Neural progenitor cell (in vitro differentiated cells): ENCODE results near the gene CA10. TPM values are rescaled to one million over a fixed set of nuclear protein-coding genes. Genes with fewer than 3 reads are reported as not detected.
A peak's percentile ranks its signal among the peaks of the same experiment; 100 is the strongest.

Experiments used
- DNase-seq: peaks from one replicate; pipeline ENCODE4 v3.0.0-alpha.2; 2016; ENCODE audit warnings: low spot score
- H2AFZ ChIP-seq: fragments of 200-600 bp; sonication (generic); replicated peaks from 2 replicates; pipeline ENCODE4 v1.6.1; 2016; ENCODE audit warnings: antibody characterized with exemption
- H3F3A ChIP-seq: fragments of 200-600 bp; sonication (generic); 2 replicates; pipeline ENCODE4 v1.6.1; 2016; ENCODE audit warnings: antibody characterized with exemption, low read depth
- H3K27ac ChIP-seq: fragments of 200-600 bp; sonication (generic); 2 replicates; pipeline ENCODE4 v1.5.1; 2016; ENCODE audit warnings: mild to moderate bottlenecking
- H3K27me3 ChIP-seq: fragments of 200-600 bp; sonication (generic); 2 replicates; pipeline ENCODE4 v1.6.1; 2016; ENCODE audit warnings: mild to moderate bottlenecking, moderate library complexity
- H3K36me3 ChIP-seq: fragments of 200-600 bp; sonication (generic); 2 replicates; pipeline ENCODE4 v1.5.1; 2016
- H3K4me1 ChIP-seq: fragments of 200-600 bp; sonication (generic); 2 replicates; pipeline ENCODE4 v1.6.1; 2016; ENCODE audit warnings: mixed run types
- H3K4me2 ChIP-seq: fragments of 200-600 bp; sonication (generic); 2 replicates; pipeline ENCODE4 v1.6.1; 2016
- H3K4me3 ChIP-seq: fragments of 200-600 bp; sonication (generic); 2 replicates; pipeline ENCODE4 v1.5.1; 2016
- H3K79me2 ChIP-seq: fragments of 200-600 bp; sonication (generic); 2 replicates; pipeline ENCODE4 v1.6.1; 2016; ENCODE audit warnings: low read depth
- H3K9ac ChIP-seq: fragments of 200-600 bp; sonication (generic); 2 replicates; pipeline ENCODE4 v1.6.1; 2016
- H3K9me3 ChIP-seq: fragments of 200-600 bp; sonication (generic); 2 replicates; pipeline ENCODE4 v1.5.1; 2016; ENCODE audit warnings: low read depth
- H4K20me1 ChIP-seq: fragments of 200-600 bp; sonication (generic); 2 replicates; pipeline ENCODE4 v1.6.1; 2016; ENCODE audit warnings: low read depth
- H3K27ac Mint-ChIP-seq: 3 replicates; pipeline ENCODE4 v1.8.0; 2021; ENCODE audit warnings: mixed read lengths
- H3K27me3 Mint-ChIP-seq: 2 replicates; pipeline ENCODE4 v1.8.0; 2022; ENCODE audit warnings: low read depth, mild to moderate bottlenecking, inconsistent platforms, moderate library complexity, mixed read lengths; ENCODE audit not compliant: insufficient read depth
- H3K36me3 Mint-ChIP-seq: 3 replicates; pipeline ENCODE4 v1.8.0; 2021; ENCODE audit warnings: mixed read lengths
- H3K4me1 Mint-ChIP-seq: 3 replicates; pipeline ENCODE4 v1.8.0; 2021; ENCODE audit warnings: mixed read lengths
- H3K4me3 Mint-ChIP-seq: 3 replicates; pipeline ENCODE4 v1.8.0; 2021; ENCODE audit warnings: mild to moderate bottlenecking, moderate library complexity, mixed read lengths
- H3K9me3 Mint-ChIP-seq: 3 replicates; pipeline ENCODE4 v1.8.0; 2020; ENCODE audit warnings: mixed read lengths
- EZH2 ChIP-seq: fragments of 200-600 bp; sonication (generic); IDR thresholded peaks from 2 replicates; pipeline ENCODE4 v1.6.1; 2017; ENCODE audit warnings: antibody characterized with exemption, mild to moderate bottlenecking, moderate library complexity
- EZH2phosphoT487 ChIP-seq: fragments of 200-600 bp; sonication (generic); IDR thresholded peaks from 2 replicates; pipeline ENCODE4 v1.6.1; 2017; ENCODE audit warnings: antibody characterized with exemption
- total RNA-seq: library from RNA; depleted of rRNA; stranded (reverse); fragments of >200 nt; gene quantifications from 2 replicates; pipeline ENCODE4 v1.2.3, GENCODE V29; 2015; ENCODE audit warnings: low replicate concordance
- TF ChIP-seq, protein P1 (sequence below): fragments of 200-600 bp; sonication (generic); IDR thresholded peaks from 2 replicates; pipeline ENCODE4 v1.5.1; 2017; ENCODE audit warnings: antibody characterized with exemption, mild to moderate bottlenecking

Gene CA10
- total RNA-seq, 1 donor from 2014 or later: 0.65 TPM

DNA sequence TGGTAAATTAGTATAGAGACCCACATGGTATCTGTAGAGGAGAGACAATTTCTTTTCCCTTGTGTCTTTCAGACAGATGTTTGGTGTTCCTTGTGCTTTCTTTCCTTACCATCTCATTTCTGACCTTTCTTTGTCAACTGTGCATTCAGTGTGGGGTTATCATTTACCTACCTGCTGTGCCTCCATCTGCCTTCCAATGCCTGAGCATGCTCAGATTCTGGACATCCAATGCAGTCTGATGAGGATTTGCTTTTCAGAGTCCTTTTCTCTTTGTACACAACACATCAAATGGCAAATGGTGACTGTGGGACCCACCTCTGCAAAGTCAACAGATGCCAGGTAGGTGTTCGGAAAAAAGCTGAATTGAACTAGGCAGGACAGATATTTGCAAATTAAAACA lies 364.8 kb downstream of the CA10 start:
- H3K9me3 Mint-ChIP-seq: no peaks in the 10 kb centered on the region
- H3K9ac ChIP-seq: no peak overlapping the region
- no peaks in the 10 kb centered on the region for H3K36me3 ChIP-seq
- H3K79me2 ChIP-seq: no peaks in the 10 kb centered on the region
- no peak overlapping the region for H3K27ac Mint-ChIP-seq
- H2AFZ ChIP-seq: no peak overlapping the region
- DNase-seq: no peak
- H3K27me3 ChIP-seq: no peaks in the 10 kb centered on the region
- no peak for TF ChIP-seq EZH2phosphoT487
- TF ChIP-seq, protein P1, sequence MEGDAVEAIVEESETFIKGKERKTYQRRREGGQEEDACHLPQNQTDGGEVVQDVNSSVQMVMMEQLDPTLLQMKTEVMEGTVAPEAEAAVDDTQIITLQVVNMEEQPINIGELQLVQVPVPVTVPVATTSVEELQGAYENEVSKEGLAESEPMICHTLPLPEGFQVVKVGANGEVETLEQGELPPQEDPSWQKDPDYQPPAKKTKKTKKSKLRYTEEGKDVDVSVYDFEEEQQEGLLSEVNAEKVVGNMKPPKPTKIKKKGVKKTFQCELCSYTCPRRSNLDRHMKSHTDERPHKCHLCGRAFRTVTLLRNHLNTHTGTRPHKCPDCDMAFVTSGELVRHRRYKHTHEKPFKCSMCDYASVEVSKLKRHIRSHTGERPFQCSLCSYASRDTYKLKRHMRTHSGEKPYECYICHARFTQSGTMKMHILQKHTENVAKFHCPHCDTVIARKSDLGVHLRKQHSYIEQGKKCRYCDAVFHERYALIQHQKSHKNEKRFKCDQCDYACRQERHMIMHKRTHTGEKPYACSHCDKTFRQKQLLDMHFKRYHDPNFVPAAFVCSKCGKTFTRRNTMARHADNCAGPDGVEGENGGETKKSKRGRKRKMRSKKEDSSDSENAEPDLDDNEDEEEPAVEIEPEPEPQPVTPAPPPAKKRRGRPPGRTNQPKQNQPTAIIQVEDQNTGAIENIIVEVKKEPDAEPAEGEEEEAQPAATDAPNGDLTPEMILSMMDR: no peak
- TF ChIP-seq EZH2: no peak
- H3K27me3 Mint-ChIP-seq: peaks cover 8% of the 10 kb centered on the region
- no peaks in the 10 kb centered on the region for H4K20me1 ChIP-seq
- no peaks in the 10 kb centered on the region for H3K9me3 ChIP-seq
- no peak overlapping the region for H3K4me3 Mint-ChIP-seq
- no peaks in the 10 kb centered on the region for H3K4me1 Mint-ChIP-seq
- no peaks in the 10 kb centered on the region for H3F3A ChIP-seq
- no peak overlapping the region for H3K4me3 ChIP-seq
- no peak overlapping the region for H3K27ac ChIP-seq
- H3K4me2 ChIP-seq: no peak overlapping the region
- H3K36me3 Mint-ChIP-seq: no peaks in the 10 kb centered on the region
- peaks cover 4% of the 10 kb centered on the region for H3K4me1 ChIP-seq

GRCh38 chr17:51778842-51779241 lies 379.7 kb downstream of the CA10 start:
- no peaks in the 10 kb centered on the region for H3K36me3 Mint-ChIP-seq
- H2AFZ ChIP-seq: no peak overlapping the region
- no peak overlapping the region for H3K4me2 ChIP-seq
- H4K20me1 ChIP-seq: no peaks in the 10 kb centered on the region
- no peaks in the 10 kb centered on the region for H3K9me3 ChIP-seq
- DNase-seq: no peak
- no peak overlapping the region for H3K4me3 ChIP-seq
- H3K27ac Mint-ChIP-seq: no peak overlapping the region
- no peak overlapping the region for H3K4me3 Mint-ChIP-seq
- TF ChIP-seq EZH2: no peak
- no peak for TF ChIP-seq EZH2phosphoT487
- TF ChIP-seq, protein P1: no peak
- no peaks in the 10 kb centered on the region for H3K36me3 ChIP-seq
- no peak overlapping the region for H3K27ac ChIP-seq
- H3K27me3 Mint-ChIP-seq: no peaks in the 10 kb centered on the region
- H3K79me2 ChIP-seq: no peaks in the 10 kb centered on the region
- no peaks in the 10 kb centered on the region for H3K4me1 ChIP-seq
- H3F3A ChIP-seq: no peaks in the 10 kb centered on the region
- no peak overlapping the region for H3K9ac ChIP-seq
- no peaks in the 10 kb centered on the region for H3K4me1 Mint-ChIP-seq
- H3K9me3 Mint-ChIP-seq: no peaks in the 10 kb centered on the region
- no peaks in the 10 kb centered on the region for H3K27me3 ChIP-seq

- Histone ChIP-seq H2AFZ (no peak overlapping the region), H3F3A (no peaks in the 10 kb centered on the region), H3K27ac (no peak overlapping the region), H3K79me2 (no peaks in the 10 kb centered on the region), H3K4me2 (no peak overlapping the region), H3K4me3 (no peak overlapping the region), H3K27me3 (no peaks in the 10 kb centered on the region), H3K36me3 (no peaks in the 10 kb centered on the region), H3K9ac (no peak overlapping the region), H3K4me1 (no peaks in the 10 kb centered on the region), H3K9me3 (no peaks in the 10 kb centered on the region), H4K20me1 (no peaks in the 10 kb centered on the region)
- no peaks in the 10 kb centered on the region for H3K9me3 Mint-ChIP-seq
- H3K27ac Mint-ChIP-seq: peak overlapping the region; percentile 13
- H3K27me3 Mint-ChIP-seq: peaks cover 6% of the 10 kb centered on the region
- peaks cover 7% of the 10 kb centered on the region for H3K4me1 Mint-ChIP-seq
- no peaks in the 10 kb centered on the region for H3K36me3 Mint-ChIP-seq
- DNase-seq: no peak
- TF ChIP-seq, protein P1: no peak
- TF ChIP-seq EZH2 (no peak), EZH2phosphoT487 (no peak)
- no peak overlapping the region for H3K4me3 Mint-ChIP-seq
These were observed 388.3 kb downstream of the CA10 start for GRCh38 chr17:51770027-51770759.
